SK-N-SH (cell line): ENCODE measurements around the gene AKT3.

Experiments used
- EP300 ChIP-seq, 2 experiments: IDR thresholded peaks; 2 replicates each; pipeline versions ENCODE4 v1.4.0 to v1.6.1; 2012; ENCODE audit warnings: borderline replicate concordance in 1 of 2, low read depth in 1 of 2, low read length in 1 of 2
- POLR2AphosphoS5 ChIP-seq: IDR thresholded peaks from 2 replicates; pipeline ENCODE4 v1.6.1; 2012; ENCODE audit warnings: low read depth, low read length
- RCOR1 ChIP-seq: fragments of 150-350 bp; IDR thresholded peaks from 2 replicates; pipeline ENCODE4 v1.6.1; 2017; ENCODE audit warnings: antibody characterized with exemption, low read length
- TF ChIP-seq, protein P1 (sequence below): IDR thresholded peaks from 2 replicates; pipeline ENCODE4; 2012
- TF ChIP-seq, protein P2 (sequence below): fragments of 200-600 bp; sonication (generic); IDR thresholded peaks from 2 replicates; pipeline ENCODE4 v1.6.1; 2017; ENCODE audit warnings: antibody characterized with exemption, mild to moderate bottlenecking, moderate library complexity
- TF ChIP-seq, protein P3 (sequence below): fragments of 150-350 bp; IDR thresholded peaks from 2 replicates; pipeline ENCODE4 v1.6.1; 2017; ENCODE audit warnings: antibody characterized with exemption, low read length, low read depth, borderline replicate concordance

DNA sequence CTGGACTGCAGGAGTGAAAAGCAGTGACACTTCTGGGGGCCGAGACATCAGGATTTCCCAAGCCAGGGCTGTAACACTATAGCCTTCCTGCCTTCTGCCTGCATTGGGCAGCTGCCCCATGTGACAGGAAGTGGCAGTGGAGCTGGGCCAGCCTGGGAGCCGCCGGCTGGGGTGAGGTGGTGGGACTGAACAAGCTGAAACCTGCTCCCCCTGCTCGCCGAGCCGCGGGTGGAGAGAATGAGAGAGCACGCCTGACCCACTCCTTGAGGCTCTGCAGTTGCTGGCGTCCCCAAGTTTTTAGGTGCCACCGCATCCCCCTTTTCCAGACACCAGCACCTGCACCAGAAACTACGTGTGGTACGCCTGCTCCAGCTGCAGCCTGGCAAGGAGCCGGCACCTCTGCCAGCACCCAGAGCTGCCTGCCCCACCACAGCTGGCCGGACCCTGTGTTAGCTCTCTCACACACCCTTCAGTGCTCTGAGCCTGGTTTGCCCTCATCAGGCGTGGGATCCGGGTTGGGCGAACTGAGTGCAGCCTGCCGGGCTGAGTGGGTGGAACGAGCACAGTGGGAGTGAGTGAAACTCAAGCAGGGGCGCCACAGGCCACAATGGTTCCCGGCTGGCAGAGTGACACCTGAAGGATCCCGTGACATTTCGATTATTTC, 119.4 kb downstream of the AKT3 start:
- TF ChIP-seq, protein P1, sequence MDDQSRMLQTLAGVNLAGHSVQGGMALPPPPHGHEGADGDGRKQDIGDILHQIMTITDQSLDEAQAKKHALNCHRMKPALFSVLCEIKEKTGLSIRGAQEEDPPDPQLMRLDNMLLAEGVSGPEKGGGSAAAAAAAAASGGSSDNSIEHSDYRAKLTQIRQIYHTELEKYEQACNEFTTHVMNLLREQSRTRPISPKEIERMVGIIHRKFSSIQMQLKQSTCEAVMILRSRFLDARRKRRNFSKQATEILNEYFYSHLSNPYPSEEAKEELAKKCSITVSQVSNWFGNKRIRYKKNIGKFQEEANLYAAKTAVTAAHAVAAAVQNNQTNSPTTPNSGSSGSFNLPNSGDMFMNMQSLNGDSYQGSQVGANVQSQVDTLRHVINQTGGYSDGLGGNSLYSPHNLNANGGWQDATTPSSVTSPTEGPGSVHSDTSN = no peak
- TF ChIP-seq, protein P2, sequence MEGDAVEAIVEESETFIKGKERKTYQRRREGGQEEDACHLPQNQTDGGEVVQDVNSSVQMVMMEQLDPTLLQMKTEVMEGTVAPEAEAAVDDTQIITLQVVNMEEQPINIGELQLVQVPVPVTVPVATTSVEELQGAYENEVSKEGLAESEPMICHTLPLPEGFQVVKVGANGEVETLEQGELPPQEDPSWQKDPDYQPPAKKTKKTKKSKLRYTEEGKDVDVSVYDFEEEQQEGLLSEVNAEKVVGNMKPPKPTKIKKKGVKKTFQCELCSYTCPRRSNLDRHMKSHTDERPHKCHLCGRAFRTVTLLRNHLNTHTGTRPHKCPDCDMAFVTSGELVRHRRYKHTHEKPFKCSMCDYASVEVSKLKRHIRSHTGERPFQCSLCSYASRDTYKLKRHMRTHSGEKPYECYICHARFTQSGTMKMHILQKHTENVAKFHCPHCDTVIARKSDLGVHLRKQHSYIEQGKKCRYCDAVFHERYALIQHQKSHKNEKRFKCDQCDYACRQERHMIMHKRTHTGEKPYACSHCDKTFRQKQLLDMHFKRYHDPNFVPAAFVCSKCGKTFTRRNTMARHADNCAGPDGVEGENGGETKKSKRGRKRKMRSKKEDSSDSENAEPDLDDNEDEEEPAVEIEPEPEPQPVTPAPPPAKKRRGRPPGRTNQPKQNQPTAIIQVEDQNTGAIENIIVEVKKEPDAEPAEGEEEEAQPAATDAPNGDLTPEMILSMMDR = no peak
- no peak for TF ChIP-seq POLR2AphosphoS5
- TF ChIP-seq RCOR1 = no peak
- no peak for TF ChIP-seq EP300 (IDR thresholded peaks at IDR 0.05; ENCODE audit: borderline replicate concordance in 1 of 2, low read depth in 1 of 2, low read length in 1 of 2)
- TF ChIP-seq, protein P3, sequence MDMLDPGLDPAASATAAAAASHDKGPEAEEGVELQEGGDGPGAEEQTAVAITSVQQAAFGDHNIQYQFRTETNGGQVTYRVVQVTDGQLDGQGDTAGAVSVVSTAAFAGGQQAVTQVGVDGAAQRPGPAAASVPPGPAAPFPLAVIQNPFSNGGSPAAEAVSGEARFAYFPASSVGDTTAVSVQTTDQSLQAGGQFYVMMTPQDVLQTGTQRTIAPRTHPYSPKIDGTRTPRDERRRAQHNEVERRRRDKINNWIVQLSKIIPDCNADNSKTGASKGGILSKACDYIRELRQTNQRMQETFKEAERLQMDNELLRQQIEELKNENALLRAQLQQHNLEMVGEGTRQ = no peak
